Measurements from ENCODE around the gene SLC25A19.
A peak's percentile ranks its signal among the peaks of the same experiment; 100 is the strongest.
"Not testable (repeated sequence)": the region's sequence is repeated elsewhere in the genome, so short reads cannot be mapped to it uniquely, and the experiment has no call there.

Gene SLC25A19

DNA sequence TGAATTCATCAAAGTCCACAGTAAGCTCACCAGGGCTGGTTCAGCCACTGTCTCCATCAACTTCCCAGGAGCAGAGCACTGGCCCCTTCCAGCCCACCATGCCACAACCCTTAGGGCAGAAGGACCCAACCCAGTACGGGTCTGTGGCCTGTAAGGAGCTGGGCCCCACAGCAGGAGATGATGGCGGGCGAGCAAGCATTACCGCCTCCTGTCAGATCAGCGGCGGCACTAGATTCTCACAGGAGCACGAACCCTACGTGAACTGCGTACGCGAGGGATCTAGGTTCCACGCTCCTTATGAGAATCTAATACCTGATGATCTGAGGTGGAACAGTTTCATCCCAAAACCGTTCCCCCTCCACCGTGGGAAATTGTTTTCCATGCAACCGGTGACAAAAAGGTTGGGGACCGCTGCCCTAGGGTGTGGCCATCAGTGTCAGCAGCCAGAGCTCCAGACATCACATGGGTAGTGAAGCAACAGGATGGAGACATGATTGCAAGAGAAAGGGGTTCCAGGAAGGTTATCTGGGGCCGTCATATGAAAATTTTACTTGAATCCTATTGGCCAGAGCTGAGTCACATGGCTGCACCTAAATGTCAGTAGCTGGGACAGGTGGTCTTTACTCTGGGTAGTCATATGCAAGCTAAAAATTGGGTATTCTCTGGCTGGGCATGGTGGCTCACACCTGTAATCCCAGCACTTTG, 12.4 kb upstream of the SLC25A19 start:
- no peak for DNase-seq (ENCODE audit: low spot score)

DNA sequence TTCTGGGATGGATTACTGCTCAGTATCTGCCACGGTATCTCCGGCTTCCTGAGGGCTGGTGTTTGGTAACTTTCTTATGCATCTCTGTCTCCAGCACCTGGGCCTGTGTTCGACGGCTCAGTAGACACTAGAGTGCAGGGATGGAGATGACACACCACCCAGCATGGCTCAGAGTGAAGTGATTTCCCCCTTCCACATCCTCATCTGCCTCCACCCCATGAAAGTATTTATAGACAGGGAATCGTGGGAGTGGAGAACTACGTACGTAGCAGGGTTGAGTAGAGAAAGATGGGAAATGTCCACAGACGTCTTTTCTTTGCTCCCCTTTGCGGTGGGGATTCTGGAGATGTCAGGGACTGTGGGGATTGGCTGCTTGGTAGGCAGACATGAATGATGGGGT, 11.8 kb upstream of the SLC25A19 start:
- DNase-seq (ENCODE audit: low spot score) = no peak

GRCh38 chr17:75300280-75300679, 11.0 kb upstream of the SLC25A19 start:
- no peak for DNase-seq (ENCODE audit: low spot score)

DNA sequence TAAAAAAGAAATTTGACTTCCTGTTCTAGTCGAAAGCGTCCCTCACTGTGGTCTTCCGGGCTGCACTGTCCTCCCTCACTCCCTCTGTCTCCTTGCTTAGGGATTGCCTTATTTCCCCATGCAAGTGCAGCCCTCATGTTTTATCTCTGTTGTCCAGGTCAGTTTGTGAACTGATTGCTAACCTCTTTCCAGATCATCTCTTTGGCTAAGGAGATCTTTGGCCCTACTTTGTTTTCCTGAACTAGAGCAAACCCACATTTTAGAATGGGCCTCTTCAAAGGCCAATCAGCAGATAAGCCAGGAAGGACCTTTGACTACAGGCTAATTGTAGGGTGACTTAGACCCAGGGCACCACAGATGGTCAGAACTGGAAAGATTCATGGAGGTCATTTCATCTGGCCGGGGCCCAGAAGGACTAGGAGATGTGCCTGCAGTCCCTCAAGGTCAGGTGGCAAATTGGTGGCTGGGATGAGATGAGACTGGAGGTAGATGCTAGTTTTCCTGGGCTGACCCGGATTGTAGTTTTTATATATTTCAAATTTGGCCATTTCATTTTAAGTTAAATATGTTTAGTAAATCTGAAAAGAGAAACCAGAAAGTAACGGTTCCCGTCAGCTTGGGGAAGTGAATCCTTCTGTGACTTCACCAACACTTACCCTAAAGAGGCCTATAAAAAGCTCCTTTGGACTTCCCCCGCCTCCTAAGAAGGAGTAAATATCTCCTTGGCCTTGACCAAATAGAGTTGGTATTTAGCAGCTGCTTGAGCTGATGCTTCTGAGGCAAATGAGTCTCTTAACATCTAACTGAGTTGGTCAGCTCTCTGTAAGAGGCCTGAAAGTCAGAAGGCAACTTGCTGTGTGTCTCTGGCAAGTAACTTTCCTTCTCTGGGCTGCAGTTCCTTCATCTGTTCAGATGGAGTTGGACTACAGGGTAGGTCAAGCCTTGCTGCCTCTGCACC, 6.2 kb upstream of the SLC25A19 start:
- DNase-seq (ENCODE audit: low spot score) = no peak

DNA sequence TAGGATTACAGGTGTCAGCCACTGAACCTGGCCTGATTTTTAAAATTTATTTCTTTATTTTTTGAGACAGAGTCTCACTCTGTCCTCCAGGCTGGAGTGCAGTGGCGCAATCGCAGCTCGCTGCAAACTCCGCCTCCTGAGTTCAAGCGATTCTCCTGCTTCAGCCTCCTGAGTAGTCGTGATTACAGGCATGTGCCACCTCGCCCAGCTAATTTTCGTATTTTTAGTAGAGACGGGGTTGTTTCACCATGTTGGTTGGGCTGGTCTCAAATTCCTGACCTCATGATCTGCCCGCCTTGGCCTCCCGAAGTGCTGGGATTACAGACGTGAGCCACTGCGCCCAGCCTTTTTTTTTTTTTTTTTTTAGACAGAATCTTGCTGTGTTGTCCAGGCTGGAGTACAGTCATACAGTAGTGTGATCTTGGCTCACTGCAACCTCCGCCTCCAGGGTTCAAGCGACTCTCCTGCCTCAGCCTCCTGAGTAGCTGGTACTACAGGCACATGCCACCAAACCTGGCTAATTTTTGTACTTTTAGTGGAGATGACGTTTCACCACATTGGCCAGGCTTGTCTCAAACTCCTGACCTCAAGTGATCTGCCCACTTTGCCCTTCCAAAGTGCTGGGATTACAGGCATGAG, 3.7 kb upstream of the SLC25A19 start:
- not testable (repeated sequence) for DNase-seq (ENCODE audit: low spot score)

- DNase-seq (ENCODE audit: low spot score) = peak; percentile 69
These were observed 652 bp upstream of the SLC25A19 start for GRCh38 chr17:75289832-75290337.

- no peak for DNase-seq (ENCODE audit: low spot score)
These were observed 491 bp downstream of the SLC25A19 start for GRCh38 chr17:75288770-75289114.

DNA sequence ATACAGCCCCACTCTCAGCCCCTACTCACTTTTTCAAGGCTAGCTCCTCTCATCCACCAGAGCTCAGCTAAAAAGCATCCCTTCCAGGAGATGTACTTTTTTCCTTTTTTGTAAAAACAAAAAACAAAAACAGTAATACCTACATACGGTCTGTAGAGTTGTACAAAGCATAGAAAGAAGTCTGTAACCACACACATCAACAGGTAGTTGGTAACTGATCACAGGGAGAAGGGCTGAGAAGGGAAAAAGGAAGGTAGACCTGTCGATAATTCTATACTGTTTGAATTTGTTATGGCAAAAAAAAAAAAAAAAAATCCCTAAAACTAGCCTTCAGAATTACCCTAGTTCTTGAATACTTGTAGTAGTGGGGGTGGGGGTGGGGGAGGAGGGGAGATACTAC, 874 bp downstream of the SLC25A19 start:
- no peak for DNase-seq (ENCODE audit: low spot score)

DNA sequence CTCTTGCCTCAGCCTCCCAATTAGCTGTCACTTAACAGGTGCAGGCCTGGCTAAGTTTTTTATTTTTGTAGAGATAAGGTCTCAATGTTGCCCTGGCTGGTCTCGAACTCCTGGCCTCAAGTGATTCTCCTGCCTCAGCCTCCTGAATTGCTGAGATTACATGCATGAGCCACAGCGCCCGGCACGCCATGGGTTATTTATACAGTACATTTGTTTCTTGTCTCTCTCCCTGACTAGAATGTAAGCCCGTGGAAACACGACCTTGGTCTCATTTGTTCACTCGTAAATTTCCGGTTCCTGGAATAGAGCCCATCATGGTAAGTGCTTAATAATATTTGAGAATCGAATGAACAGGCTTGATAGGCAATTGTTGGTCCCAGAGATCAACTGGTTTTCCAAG, 2.0 kb downstream of the SLC25A19 start:
- no peak for DNase-seq (ENCODE audit: low spot score)

DNA sequence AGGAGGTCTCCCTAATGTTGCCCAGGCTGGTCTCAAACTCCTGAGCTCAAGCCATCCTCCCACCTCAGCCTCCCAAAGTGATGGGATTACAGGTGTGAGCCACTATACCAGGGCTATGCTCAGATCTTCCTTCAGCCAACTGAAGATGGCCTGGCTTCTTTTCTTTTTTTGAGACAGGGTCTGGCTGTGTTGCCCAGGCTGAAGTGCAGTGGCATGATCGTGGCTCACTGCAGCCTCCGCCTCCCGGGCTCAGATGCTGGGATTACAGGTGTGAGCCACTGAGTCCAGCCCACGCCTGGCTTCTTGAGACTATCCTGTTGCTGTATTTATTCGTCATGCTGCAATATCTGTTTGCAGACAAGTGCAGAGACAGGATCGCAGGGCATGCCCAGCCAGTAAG, 4.1 kb downstream of the SLC25A19 start:
- DNase-seq (ENCODE audit: low spot score) = no peak

DNA sequence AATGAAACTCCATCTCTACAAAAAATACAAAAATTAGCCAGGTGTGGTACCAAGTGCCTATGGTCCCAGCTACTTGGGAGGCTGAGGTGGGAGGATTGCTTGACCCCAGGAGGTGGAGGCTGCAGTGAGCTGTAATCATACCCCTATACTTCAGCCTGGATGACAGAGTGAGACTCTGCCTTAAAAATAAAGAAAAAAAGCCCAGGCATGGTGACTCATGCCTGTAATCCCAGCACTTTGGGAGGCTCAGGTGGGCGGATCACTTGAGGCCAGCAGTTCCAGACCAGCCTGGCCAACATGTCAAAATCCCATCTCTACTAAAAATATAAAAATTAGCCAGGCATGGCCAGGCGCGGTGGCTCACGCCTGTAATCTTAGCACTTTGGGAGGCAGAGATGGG, 9.0 kb downstream of the SLC25A19 start:
- not testable (repeated sequence) for DNase-seq (ENCODE audit: low spot score)

DNA sequence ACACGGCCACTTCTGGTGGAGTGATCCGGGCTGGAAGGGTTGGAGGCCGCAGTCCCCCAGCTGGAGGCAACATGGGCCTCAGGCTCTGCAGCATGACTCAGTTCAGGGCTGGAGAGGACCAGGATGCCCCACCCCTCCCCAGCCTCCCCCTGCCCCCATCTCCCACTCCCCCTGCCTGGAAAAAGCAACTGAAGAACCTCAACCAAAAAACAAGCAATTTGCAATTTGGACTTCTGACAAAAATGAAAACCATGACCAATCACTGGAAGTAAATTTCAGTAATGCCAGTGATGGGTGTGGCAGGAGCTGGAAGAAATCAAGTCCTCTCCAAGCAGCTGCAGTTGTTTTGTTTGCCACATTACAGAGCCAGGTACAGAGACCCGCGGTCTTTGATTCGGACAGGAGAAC, 11.6 kb downstream of the SLC25A19 start:
- DNase-seq (ENCODE audit: low spot score) = no peak

DNA sequence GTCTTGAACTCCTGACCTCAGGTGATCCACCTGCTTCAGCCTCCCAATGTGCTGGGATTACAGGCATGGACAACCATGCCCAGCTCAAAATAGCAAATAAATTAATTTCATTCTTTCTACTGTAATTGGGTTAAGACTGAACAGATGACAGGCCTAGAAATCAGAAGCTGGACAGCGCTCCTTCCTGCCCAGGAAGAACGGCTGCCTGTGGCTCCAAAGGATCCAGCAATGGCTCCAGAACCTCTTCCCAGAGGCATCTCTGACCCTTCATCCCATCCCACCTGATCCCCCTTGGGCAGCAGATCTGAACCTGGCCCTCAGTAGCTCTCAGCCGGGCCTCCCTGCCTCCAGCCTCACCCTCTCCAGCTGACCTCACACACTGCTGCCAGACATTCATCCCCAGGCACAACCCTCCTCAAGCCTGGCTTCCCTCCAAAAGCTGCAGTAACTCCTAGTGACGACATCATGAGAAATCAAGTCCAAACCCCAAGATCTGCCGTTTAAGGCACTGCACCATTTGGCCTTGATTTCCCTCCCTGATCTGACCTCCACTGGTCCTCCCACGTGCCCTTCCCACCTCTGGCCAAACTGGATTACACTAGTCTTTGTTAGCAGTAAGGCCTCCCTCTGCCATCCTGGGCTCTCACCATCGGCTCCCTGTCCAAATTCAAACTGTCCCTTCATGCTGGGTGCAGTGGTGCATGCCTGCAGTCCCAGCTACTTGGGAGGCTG, 15.1 kb downstream of the SLC25A19 start:
- DNase-seq (ENCODE audit: low spot score) = no peak

DNA sequence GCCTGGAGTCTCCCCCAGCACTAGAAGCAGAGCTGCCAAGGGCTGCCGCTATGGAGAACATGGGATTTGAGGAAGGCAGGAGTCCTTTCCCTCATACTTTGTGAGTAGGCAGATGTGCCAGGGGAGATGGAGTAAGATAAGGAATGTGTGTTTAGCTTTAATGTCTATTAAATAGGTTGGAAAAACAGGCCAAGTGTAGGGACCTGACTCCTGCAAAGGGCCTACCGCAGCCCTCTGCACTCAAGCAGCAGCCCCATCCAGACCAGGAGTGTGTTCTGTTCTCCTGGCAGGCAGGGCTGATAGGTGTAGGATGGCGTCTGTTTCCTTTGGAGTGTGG, 16.4 kb downstream of the SLC25A19 start:
- DNase-seq (ENCODE audit: low spot score) = no peak

DNA sequence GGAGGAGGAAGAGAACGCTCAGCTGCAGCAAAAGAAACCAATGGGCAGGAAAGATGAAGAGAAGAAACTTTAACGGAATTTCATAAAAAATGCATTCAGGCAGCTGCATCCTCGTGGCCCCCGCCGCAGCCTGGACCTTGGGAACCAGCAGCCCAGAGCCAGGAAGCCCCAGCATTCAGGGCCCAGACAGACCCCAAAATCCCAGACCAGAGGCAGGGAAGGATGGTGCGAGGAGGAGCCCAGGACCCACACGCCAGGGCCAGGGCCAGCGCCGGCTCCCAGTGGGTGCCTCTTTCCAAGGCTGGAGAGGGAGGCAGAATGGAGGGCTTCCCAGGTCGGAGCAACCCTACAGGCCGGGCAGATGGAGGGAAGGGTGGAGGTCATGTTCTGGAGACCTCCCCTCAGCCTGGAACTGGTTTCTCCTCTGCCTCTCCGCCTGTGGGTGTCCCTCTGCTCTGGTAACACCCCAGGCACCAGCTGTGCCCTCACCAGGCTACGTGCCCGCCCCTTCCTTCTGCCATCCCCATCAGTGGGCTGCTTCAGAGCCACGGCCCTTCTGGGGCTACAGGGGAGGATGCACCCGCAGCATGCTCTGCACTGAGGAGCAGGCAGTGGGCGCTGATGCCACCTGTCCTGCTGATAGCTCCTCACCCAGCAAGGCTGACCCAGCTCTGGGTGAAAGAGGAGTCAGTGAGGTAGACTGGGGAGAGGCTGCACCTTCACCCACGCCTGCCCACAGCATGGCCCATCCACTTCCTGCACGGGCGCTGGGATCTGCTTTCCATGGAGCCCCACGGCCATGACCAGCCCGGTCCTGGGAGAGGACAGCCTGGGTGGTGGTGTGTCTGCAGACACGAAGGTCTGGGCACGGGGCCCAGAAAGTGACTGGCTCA, 17.0 kb downstream of the SLC25A19 start:
- peak; percentile 55 for DNase-seq (ENCODE audit: low spot score)

DNA sequence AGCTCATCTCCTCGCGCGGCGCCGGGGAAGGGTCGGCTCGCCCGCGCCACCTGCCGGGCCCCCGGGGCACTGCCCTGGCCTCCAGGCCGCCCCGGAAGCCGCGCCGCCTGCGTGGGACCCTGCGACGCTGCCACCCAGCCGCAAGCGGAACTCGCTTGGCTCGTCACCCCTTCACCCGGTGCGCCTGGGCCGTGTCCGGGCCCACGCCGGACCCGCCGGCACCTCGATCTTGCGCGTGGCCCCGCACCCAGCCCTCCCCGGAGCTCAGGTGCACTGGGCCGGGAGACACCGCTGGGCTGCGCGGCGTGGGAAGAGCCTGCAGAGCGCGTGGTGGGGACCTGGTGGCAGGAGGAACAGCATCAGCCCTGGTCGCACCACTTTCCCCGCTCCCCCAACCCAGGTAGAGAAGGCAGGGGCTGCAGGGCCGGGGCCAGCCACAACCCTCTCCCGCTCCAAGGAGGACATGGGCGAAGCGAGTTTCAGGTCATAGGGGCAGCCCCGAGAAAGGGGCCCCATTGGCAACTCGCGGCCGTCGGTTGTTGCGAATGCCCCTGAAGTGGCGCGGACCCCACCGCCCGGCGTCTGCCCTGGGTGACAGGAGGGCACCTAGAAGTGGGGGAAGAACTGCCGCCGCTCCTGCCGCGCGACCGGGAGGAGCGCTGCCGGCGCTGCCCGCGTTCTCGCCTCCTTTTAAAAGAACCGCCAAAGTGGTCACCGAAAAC, 17.8 kb downstream of the SLC25A19 start:
- peak; percentile 100 for DNase-seq (ENCODE audit: low spot score)

DNA sequence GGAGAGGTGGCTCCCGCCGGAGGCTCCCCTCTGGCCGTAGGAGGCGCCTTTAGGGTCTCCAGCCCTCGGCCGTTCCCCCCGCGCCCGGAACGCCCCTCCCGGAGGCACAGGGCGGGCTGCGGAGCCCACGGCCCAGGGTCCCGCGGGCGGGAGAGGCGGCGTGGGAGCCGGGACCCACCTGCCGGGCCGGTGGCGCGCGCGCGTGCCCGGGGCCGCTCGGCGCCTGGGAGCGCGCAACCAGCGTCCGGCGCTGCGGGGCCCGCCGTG, 18.3 kb downstream of the SLC25A19 start, which contains the start of gene MIF4GD:
TSS of gene MIF4GD (minus strand) at position 266 of the 267 bp plus-strand sequence. CDS start 1,036 bp downstream, outside the sequence.
- no peak for DNase-seq (ENCODE audit: low spot score)

DNA sequence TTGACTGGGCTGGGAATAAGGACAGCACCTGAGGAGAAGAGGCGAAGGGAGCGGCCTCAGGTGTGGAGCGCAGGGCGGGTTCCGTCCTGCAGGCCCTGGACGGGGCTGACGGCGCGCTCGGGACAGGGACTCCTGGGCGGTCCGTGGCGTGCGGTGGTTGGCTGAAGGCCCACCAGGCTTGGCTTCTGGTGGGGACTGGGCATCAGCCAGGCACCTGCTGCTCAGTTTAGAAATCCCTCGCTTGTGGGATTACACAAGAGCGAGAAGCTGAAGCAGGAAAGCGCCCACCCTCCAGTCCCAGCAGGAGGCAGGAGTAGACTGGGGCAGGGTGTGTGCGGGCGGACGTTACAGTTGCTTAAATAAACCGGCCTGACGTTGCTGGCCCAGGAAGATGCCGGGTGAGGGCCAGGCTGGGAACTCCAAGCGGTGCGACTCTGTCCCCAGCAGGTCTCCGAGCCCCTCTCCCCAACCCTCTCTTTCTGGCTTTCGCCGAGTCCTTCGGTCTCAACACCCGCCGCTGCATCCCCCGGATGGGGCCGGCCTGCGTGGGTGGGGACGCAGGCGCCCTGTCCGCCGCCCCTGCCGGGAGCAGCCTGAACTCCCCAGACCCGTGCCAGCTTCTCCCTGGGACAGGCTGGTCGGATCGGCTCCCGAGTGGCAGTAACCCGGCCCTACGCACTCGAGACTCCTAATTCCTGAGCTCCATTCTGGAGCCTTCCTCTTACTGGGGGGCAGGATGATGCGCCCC, 18.8 kb downstream of the SLC25A19 start:
- DNase-seq (ENCODE audit: low spot score) = peak; percentile 90

DNA sequence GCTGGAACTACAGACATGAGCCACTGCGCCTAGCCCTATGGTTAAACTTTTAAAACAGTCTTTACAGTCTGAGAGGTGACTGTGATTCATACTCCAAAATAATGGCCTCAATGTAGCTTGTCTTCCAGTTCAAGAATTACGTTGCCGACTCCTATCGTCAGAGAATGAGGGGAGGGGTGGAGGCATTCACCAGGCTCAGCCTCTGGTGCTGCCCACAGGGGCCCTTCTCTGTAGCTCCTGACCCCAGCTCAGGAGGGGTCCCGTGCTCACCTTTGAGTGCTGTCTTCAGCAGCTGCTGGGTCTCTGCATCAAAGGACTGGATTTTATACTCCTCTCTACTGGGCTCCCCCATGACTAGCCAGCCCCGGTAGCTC, 19.4 kb downstream of the SLC25A19 start:
- no peak for DNase-seq (ENCODE audit: low spot score)

All from D341Med (cell line).